PC-9 (cell line): ENCODE results near the gene CAMKMT.

ENCODE experiments used
- EZH2 ChIP-seq: fragments of 200-600 bp; sonication (generic); IDR thresholded peaks from 2 replicates; pipeline ENCODE4 v1.8.0; 2017; ENCODE audit warnings: antibody characterized with exemption, low read depth
- TF ChIP-seq, protein P1 (sequence below): fragments of 200-600 bp; sonication (generic); conservative IDR thresholded peaks from 2 replicates; pipeline ENCODE4 v1.6.1; 2017; ENCODE audit warnings: mixed run types, antibody characterized with exemption, mild to moderate bottlenecking, moderate library complexity

DNA sequence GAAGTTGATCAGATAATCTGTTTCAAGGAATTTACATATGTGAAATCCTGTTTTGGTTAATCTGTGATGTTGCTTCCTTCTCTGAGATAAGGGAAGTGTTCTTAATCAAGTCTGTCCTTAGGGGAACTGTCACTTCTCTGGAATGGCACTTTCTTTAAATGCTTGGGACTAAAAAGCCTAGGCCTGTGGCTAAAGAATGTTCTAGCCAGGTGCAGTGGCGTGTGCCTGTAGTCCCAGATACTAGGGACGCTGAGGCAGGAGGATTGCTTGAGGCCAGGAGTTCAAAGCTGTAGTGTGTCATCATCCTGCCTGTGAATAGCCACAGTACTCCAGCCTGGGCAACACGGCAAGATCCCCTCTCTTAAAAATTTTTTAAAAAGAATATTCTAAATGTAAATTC is 362.2 kb downstream of the CAMKMT start:
- TF ChIP-seq, protein P1, sequence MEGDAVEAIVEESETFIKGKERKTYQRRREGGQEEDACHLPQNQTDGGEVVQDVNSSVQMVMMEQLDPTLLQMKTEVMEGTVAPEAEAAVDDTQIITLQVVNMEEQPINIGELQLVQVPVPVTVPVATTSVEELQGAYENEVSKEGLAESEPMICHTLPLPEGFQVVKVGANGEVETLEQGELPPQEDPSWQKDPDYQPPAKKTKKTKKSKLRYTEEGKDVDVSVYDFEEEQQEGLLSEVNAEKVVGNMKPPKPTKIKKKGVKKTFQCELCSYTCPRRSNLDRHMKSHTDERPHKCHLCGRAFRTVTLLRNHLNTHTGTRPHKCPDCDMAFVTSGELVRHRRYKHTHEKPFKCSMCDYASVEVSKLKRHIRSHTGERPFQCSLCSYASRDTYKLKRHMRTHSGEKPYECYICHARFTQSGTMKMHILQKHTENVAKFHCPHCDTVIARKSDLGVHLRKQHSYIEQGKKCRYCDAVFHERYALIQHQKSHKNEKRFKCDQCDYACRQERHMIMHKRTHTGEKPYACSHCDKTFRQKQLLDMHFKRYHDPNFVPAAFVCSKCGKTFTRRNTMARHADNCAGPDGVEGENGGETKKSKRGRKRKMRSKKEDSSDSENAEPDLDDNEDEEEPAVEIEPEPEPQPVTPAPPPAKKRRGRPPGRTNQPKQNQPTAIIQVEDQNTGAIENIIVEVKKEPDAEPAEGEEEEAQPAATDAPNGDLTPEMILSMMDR, result no peak
- no peak for TF ChIP-seq EZH2
